Activated CD8-positive, alpha-beta T cell treated with anti-CD3 and anti-CD28 coated beads for 36 hours (primary cell): ENCODE measurements around the gene SAMD7. TPM values are rescaled to one million over a fixed set of nuclear protein-coding genes. Genes with fewer than 3 reads are reported as not detected.

Experiments
- ATAC-seq: fragments of 200-7000 bp; cut with Tn5 transposase; one replicate; pipeline ENCODE4 v1.10.0; 2021; ENCODE audit warnings: mild to moderate bottlenecking, moderate library complexity
- CTCF ChIA-PET: fragments of 350-600 bp; sonication (Branson Sonifier 250); formaldehyde crosslinking; loops from one replicate; lab custom pipeline; 2021; ENCODE audit warnings: antibody characterized with exemption; lab: Charles Lee
- POLR2A ChIA-PET: fragments of 350-600 bp; sonication (Branson Sonifier 250); formaldehyde crosslinking; loops from one replicate; lab custom pipeline; 2021; ENCODE audit warnings: antibody characterized with exemption; lab: Charles Lee
- DNase-seq: peaks from one replicate; pipeline ENCODE4 v3.0.0-alpha.2; 2020
- H3K27ac Mint-ChIP-seq: one replicate; pipeline ENCODE4 v1.8.0; 2021; ENCODE audit warnings: mild to moderate bottlenecking, mixed read lengths
- H3K27me3 Mint-ChIP-seq: one replicate; pipeline ENCODE4 v1.8.0; 2021; ENCODE audit warnings: mixed read lengths
- H3K36me3 Mint-ChIP-seq: one replicate; pipeline ENCODE4 v1.8.0; 2021; ENCODE audit warnings: low read depth, mixed read lengths
- H3K4me1 Mint-ChIP-seq: one replicate; pipeline ENCODE4 v1.8.0; 2021; ENCODE audit warnings: low read depth, mixed read lengths
- H3K4me3 Mint-ChIP-seq: one replicate; pipeline ENCODE4 v1.8.0; 2021; ENCODE audit warnings: mild to moderate bottlenecking, moderate library complexity, mixed read lengths
- H3K9me3 Mint-ChIP-seq: one replicate; pipeline ENCODE4 v1.8.0; 2021; ENCODE audit warnings: mixed read lengths
- CTCF ChIP-seq: fragments of 200-600 bp; IDR thresholded peaks from one replicate; pipeline ENCODE4 v1.8.0; 2022; ENCODE audit warnings: antibody characterized with exemption, mild to moderate bottlenecking
- intact Hi-C: fragments of 100-400 bp; cut with micrococcal nuclease; formaldehyde crosslinking; loops from one replicate; pipeline ENCODE4 v1.10.0; 2022
- total RNA-seq, 2 experiments: library from RNA; stranded (reverse); gene quantifications; one replicate each; pipeline ENCODE4 v1.2.3, GENCODE V29; 2021

SAMD7 gene
- not detected for total RNA-seq

GRCh38 chr3:169911272-169911671 is at the start of gene SAMD7:
Gene SAMD7, plus strand, starts transcription at chr3:169911572. Its CDS starts 7,927 bp downstream, at chr3:169919499.
- Mint-ChIP-seq H3K9me3 (no peaks in the 10 kb centered on the region), H3K27me3 (no peaks in the 10 kb centered on the region), H3K36me3 (no peaks in the 10 kb centered on the region), H3K4me3 (no peak within 1 kb of the TSS), H3K4me1 (no peaks in the 10 kb centered on the region), H3K27ac (no peak within 1 kb of the TSS)
- ATAC-seq (no peak), DNase-seq (no peak)
- no peak for TF ChIP-seq CTCF
- ChIA-PET POLR2A (no interaction called here), CTCF (interaction anchor here (0.7 kb wide), 1 partner anchor 11 kb away, joined by 3 read pairs; no protein-coding TSS in a partner anchor)
- intact Hi-C loops, result no loop called here

- ChIA-PET POLR2A (no interaction called here), CTCF (interaction anchor here (0.6 to 2.9 kb wide), 8 partner anchors 10 to 552 kb away, joined by 3 to 16 read pairs (median 6); partner anchors contain the start of genes SEC62 and TERC)
- ATAC-seq (no peak), DNase-seq (no peak)
- H3K27me3 Mint-ChIP-seq, result peaks cover 12% of the 10 kb centered on the region
- H3K36me3 Mint-ChIP-seq, result no peaks in the 10 kb centered on the region
- no peak overlapping the region for H3K4me3 Mint-ChIP-seq
- peaks cover 19% of the 10 kb centered on the region for H3K4me1 Mint-ChIP-seq
- no peak overlapping the region for H3K27ac Mint-ChIP-seq
- intact Hi-C loops, result loop anchor here (5.0 to 10.0 kb wide), 2 partner anchors 105 to 193 kb away; partner anchors contain the start of gene SEC62
- no peak for TF ChIP-seq CTCF
- no peaks in the 10 kb centered on the region for H3K9me3 Mint-ChIP-seq
Measured at GRCh38 chr3:169861871-169862270, 49.5 kb upstream of the SAMD7 start.

- intact Hi-C loops, result loop anchor here (5.0 to 10.0 kb wide), 2 partner anchors 104 to 191 kb away; partner anchors contain the start of gene SEC62
- Mint-ChIP-seq H3K27me3 (peaks cover 6% of the 10 kb centered on the region), H3K9me3 (no peaks in the 10 kb centered on the region), H3K27ac (no peak overlapping the region), H3K36me3 (no peaks in the 10 kb centered on the region), H3K4me3 (no peak overlapping the region), H3K4me1 (peaks cover 19% of the 10 kb centered on the region)
- ATAC-seq (peak; percentile 56), DNase-seq (peak; percentile 78)
- ChIA-PET POLR2A (no interaction called here), CTCF (interaction anchor here (0.7 to 2.9 kb wide), 17 partner anchors 13 to 190 kb away, joined by 3 to 16 read pairs (median 3); partner anchors contain the start of genes SEC62 and TERC)
- TF ChIP-seq CTCF, result peak; percentile 95
Measured at GRCh38 chr3:169863458-169863899, 47.9 kb upstream of the SAMD7 start.

GRCh38 chr3:169864270-169864669 is 47.1 kb upstream of the SAMD7 start:
- Mint-ChIP-seq H3K4me3 (no peak overlapping the region), H3K9me3 (no peaks in the 10 kb centered on the region), H3K4me1 (peaks cover 19% of the 10 kb centered on the region), H3K27me3 (peaks cover 6% of the 10 kb centered on the region), H3K27ac (no peak overlapping the region), H3K36me3 (no peaks in the 10 kb centered on the region)
- ChIA-PET CTCF (interaction anchor here (0.9 to 2.9 kb wide), 3 partner anchors 102 to 189 kb away, joined by 3 to 14 read pairs (median 12); partner anchors contain the start of gene SEC62), POLR2A (no interaction called here)
- no peak for TF ChIP-seq CTCF
- ATAC-seq (no peak), DNase-seq (no peak)
- intact Hi-C loops, result loop anchor here (5.0 to 10.0 kb wide), 2 partner anchors 103 to 191 kb away; partner anchors contain the start of gene SEC62

- intact Hi-C loops, result loop anchor here (10.0 kb wide), 1 partner anchor 190 kb away; no protein-coding TSS in a partner anchor
- ATAC-seq (peak; percentile 87), DNase-seq (peak; percentile 64)
- ChIA-PET POLR2A (no interaction called here), CTCF (interaction anchor here (0.7 to 2.3 kb wide), 3 partner anchors 102 to 188 kb away, joined by 3 to 12 read pairs (median 3); no protein-coding TSS in a partner anchor)
- Mint-ChIP-seq H3K27me3 (peaks cover 6% of the 10 kb centered on the region), H3K36me3 (no peaks in the 10 kb centered on the region), H3K4me1 (peaks cover 23% of the 10 kb centered on the region), H3K9me3 (no peaks in the 10 kb centered on the region), H3K27ac (peak overlapping the region; percentile 46), H3K4me3 (no peak overlapping the region)
- TF ChIP-seq CTCF, result no peak
Measured at GRCh38 chr3:169865176-169865767, 46.1 kb upstream of the SAMD7 start.
